LNCAP (cell line): ENCODE results near the gene ZNF8.

ENCODE experiments used
- CTCF ChIP-seq: fragments of 450-650 bp; IDR thresholded peaks from 2 replicates; pipeline ENCODE4 v1.5.1; 2017; ENCODE audit warnings: mild to moderate bottlenecking

Gene ZNF8

GRCh38 chr19:58351990-58352755 is 73.4 kb downstream of the ZNF8 start:
- no peak for TF ChIP-seq CTCF
